Stimulated activated CD4-positive, alpha-beta T cell treated with anti-CD3 and anti-CD28 coated beads, Interleukin-1b, Interleukin-23, amount 100 ng/mL, for 1 hour (primary cell): ENCODE results near the gene CAMK4.

Source experiments
- DNase-seq, 2 donors: peaks; one replicate each; pipeline ENCODE4 v3.0.0-alpha.2; 2020; ENCODE audit warnings: low read depth in 2 of 2

The CAMK4 gene

GRCh38 chr5:111223787-111224560 lies at the start of gene CAMK4:
Gene CAMK4, plus strand, starts transcription at chr5:111224384. Its CDS starts 100 bp downstream, at chr5:111224484.
- peak; percentile 30 to 48 for DNase-seq

GRCh38 chr5:111183064-111183463 lies 41.1 kb upstream of the CAMK4 start:
- no peak for DNase-seq

- no peak for DNase-seq
Measured at GRCh38 chr5:111187079-111187478, 37.1 kb upstream of the CAMK4 start.

- DNase-seq = no peak
Measured at GRCh38 chr5:111194053-111194452, 30.1 kb upstream of the CAMK4 start.

GRCh38 chr5:111194925-111195324 lies 29.3 kb upstream of the CAMK4 start:
- DNase-seq = no peak

- DNase-seq = no peak
Measured at GRCh38 chr5:111197523-111197922, 26.7 kb upstream of the CAMK4 start.

GRCh38 chr5:111198281-111198966 lies 25.8 kb upstream of the CAMK4 start:
- DNase-seq = no peak

GRCh38 chr5:111200828-111201227 lies 23.4 kb upstream of the CAMK4 start:
- DNase-seq = no peak

GRCh38 chr5:111201705-111202104 lies 22.5 kb upstream of the CAMK4 start:
- DNase-seq = no peak

- no peak for DNase-seq
Measured at GRCh38 chr5:111211341-111211740, 12.8 kb upstream of the CAMK4 start.

GRCh38 chr5:111214052-111214742 lies 10.0 kb upstream of the CAMK4 start:
- no peak for DNase-seq

- no peak for DNase-seq
Measured at GRCh38 chr5:111215971-111216370, 8.2 kb upstream of the CAMK4 start.

- DNase-seq = no peak
Measured at GRCh38 chr5:111221139-111221538, 3.0 kb upstream of the CAMK4 start.

GRCh38 chr5:111223101-111223786 lies 940 bp upstream of the CAMK4 start:
- DNase-seq = no peak

GRCh38 chr5:111224561-111225345 lies 569 bp downstream of the CAMK4 start:
- peak in 1 of 2 donors; percentile 20 for DNase-seq

GRCh38 chr5:111225926-111226325 lies 1.7 kb downstream of the CAMK4 start:
- no peak for DNase-seq

- no peak for DNase-seq
Measured at GRCh38 chr5:111226556-111226955, 2.4 kb downstream of the CAMK4 start.

- no peak for DNase-seq
Measured at GRCh38 chr5:111227226-111227782, 3.1 kb downstream of the CAMK4 start.

- no peak for DNase-seq
Measured at GRCh38 chr5:111227801-111228200, 3.6 kb downstream of the CAMK4 start.

- no peak for DNase-seq
Measured at GRCh38 chr5:111228520-111229220, 4.5 kb downstream of the CAMK4 start.
